Fibroblast of villous mesenchyme (primary cell): ENCODE data around the gene MCU. TPM values are rescaled to one million over a fixed set of nuclear protein-coding genes. Genes with fewer than 3 reads are reported as not detected.
"Not testable (repeated sequence)": the region's sequence is repeated elsewhere in the genome, so short reads cannot be mapped to it uniquely, and the experiment has no call there.

Experiments used
- DNase-seq: peaks from one replicate; pipeline ENCODE4 v3.0.0-alpha.2; 2010; ENCODE audit warnings: low read depth
- H3K4me3 ChIP-seq: 2 replicates; pipeline ENCODE4 v1.5.1; 2011; ENCODE audit warnings: low read depth, mild to moderate bottlenecking, low read length
- CTCF ChIP-seq: IDR thresholded peaks from 2 replicates; pipeline ENCODE4 v1.5.1; 2012; ENCODE audit warnings: low read depth, mild to moderate bottlenecking, low read length; ENCODE audit not compliant: insufficient read depth
- total RNA-seq: library from RNA; depleted of rRNA; stranded (reverse); fragments of >200 nt; gene quantifications from 2 replicates; pipeline ENCODE4 v1.2.3, GENCODE V29; 2012

MCU gene
- total RNA-seq, 1 donor, result 41.9 TPM

DNA sequence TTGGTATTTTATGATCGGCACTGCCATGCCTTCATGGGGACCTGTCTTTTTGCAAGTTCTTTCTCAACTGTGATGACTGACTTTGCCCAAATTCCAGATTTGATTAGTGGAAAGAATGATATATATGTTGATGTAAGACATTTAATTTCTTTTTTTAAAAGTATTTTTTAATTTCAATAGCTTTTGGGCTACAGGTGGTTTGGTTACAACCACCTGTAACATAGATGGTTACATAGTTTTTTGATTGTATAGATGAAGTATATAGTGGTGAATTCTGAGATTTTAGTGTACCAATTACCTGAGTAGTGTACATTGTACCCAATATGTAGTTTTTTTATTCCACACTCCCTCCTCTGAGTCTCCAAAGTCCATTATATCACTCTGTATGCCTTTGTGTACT lies 69.6 kb downstream of the MCU start:
- H3K4me3 ChIP-seq, result no peak overlapping the region
- TF ChIP-seq CTCF, result no peak
- DNase-seq, result no peak

- no peak overlapping the region for H3K4me3 ChIP-seq
- no peak for TF ChIP-seq CTCF
- peak; percentile 59 for DNase-seq
These were observed 70.1 kb downstream of the MCU start for GRCh38 chr10:72762042-72762441.

- no peak for DNase-seq
- H3K4me3 ChIP-seq, result no peak overlapping the region
- no peak for TF ChIP-seq CTCF
These were observed 71.3 kb downstream of the MCU start for GRCh38 chr10:72763201-72763600.

- H3K4me3 ChIP-seq, result no peak overlapping the region
- peak; percentile 94 for DNase-seq
- TF ChIP-seq CTCF, result no peak
These were observed 72.2 kb downstream of the MCU start for GRCh38 chr10:72764151-72764550.

GRCh38 chr10:72765051-72765745 lies 73.3 kb downstream of the MCU start:
- DNase-seq, result peak; percentile 68
- no peak for TF ChIP-seq CTCF
- H3K4me3 ChIP-seq, result no peak overlapping the region

- H3K4me3 ChIP-seq, DNase-seq: not testable (repeated sequence)
These were observed 79.3 kb downstream of the MCU start for GRCh38 chr10:72771195-72771594.

- TF ChIP-seq CTCF, result no peak
- no peak overlapping the region for H3K4me3 ChIP-seq
- no peak for DNase-seq
These were observed 80.1 kb downstream of the MCU start for GRCh38 chr10:72772031-72772430.
